SU-DHL-6 (cell line): ENCODE measurements around the gene PRSS56.

ENCODE experiments used
- H2AFZ ChIP-seq: fragments of 200-600 bp; sonication (generic); 2 replicates; pipeline ENCODE4 v1.6.1; 2014; ENCODE audit warnings: low read depth, mild to moderate bottlenecking, moderate library complexity, mixed read lengths, antibody characterized with exemption, low read length; ENCODE audit not compliant: severe bottlenecking
- H3F3A ChIP-seq: fragments of 200-600 bp; shearing (Covaris generic); 2 replicates; pipeline ENCODE4 v1.6.0; 2016; ENCODE audit warnings: antibody characterized with exemption, mild to moderate bottlenecking; ENCODE audit not compliant: insufficient read depth
- H3K27ac ChIP-seq: fragments of 200-600 bp; sonication (generic); 2 replicates; pipeline ENCODE4 v1.5.1; 2016; ENCODE audit warnings: low read depth, mild to moderate bottlenecking, low read length, moderate library complexity, mixed read lengths
- H3K27me3 ChIP-seq: fragments of 200-600 bp; sonication (generic), shearing (Covaris generic); 2 replicates; pipeline ENCODE4 v1.6.0; 2014; ENCODE audit warnings: mild to moderate bottlenecking, low read length
- H3K36me3 ChIP-seq: fragments of 200-600 bp; sonication (generic); 2 replicates; pipeline ENCODE4 v1.6.1; 2014; ENCODE audit warnings: mild to moderate bottlenecking, low read length, mixed read lengths
- H3K4me2 ChIP-seq: fragments of 300-600, 200-600 bp; shearing (Covaris generic), sonication (generic); 2 replicates; pipeline ENCODE4 v1.6.0; 2014; ENCODE audit warnings: low read length, low read depth, mild to moderate bottlenecking; ENCODE audit not compliant: poor library complexity, severe bottlenecking
- H3K4me3 ChIP-seq: fragments of 200-600 bp; sonication (generic); 2 replicates; pipeline ENCODE4 v1.5.1; 2014; ENCODE audit warnings: antibody characterized with exemption, low read length, mild to moderate bottlenecking, mixed read lengths; ENCODE audit not compliant: insufficient read depth, poor library complexity, severe bottlenecking
- H3K79me2 ChIP-seq: fragments of 200-600 bp; sonication (generic); 2 replicates; pipeline ENCODE4 v1.6.1; 2014; ENCODE audit warnings: mild to moderate bottlenecking, low read length, moderate library complexity; ENCODE audit not compliant: insufficient read depth
- H3K9ac ChIP-seq: fragments of 200-600 bp; sonication (generic); 2 replicates; pipeline ENCODE4 v1.7.0; 2014; ENCODE audit warnings: mild to moderate bottlenecking, low read length
- H3K9me2 ChIP-seq: fragments of 200-600 bp; sonication (generic); replicated peaks from 2 replicates; pipeline ENCODE4 v1.6.1; 2014; ENCODE audit warnings: low read length; ENCODE audit not compliant: insufficient read depth
- H3K9me3 ChIP-seq: fragments of 200-600 bp; sonication (generic); 2 replicates; pipeline ENCODE4 v1.6.1; 2014; ENCODE audit warnings: low read length, mixed read lengths; ENCODE audit not compliant: insufficient read depth
- H4K20me1 ChIP-seq: fragments of 200-600 bp; sonication (generic); 2 replicates; pipeline ENCODE4 v1.6.1; 2014; ENCODE audit warnings: low read depth, mild to moderate bottlenecking, antibody characterized with exemption, low read length, moderate library complexity, mixed read lengths
- EZH2phosphoT487 ChIP-seq: fragments of 200-600 bp; sonication (generic), shearing (Covaris generic); conservative IDR thresholded peaks from 2 replicates; pipeline ENCODE4 v1.6.1; 2018; ENCODE audit warnings: mild to moderate bottlenecking, antibody characterized with exemption, low read length, moderate library complexity, mixed read lengths
- TF ChIP-seq, protein P1 (sequence below): fragments of 200-600 bp; sonication (generic); IDR thresholded peaks from one replicate; pipeline ENCODE4 v1.5.1; 2017; ENCODE audit warnings: antibody characterized with exemption, mild to moderate bottlenecking, low read length, moderate library complexity; ENCODE audit not compliant: insufficient read depth, poor library complexity, severe bottlenecking

The PRSS56 gene

DNA sequence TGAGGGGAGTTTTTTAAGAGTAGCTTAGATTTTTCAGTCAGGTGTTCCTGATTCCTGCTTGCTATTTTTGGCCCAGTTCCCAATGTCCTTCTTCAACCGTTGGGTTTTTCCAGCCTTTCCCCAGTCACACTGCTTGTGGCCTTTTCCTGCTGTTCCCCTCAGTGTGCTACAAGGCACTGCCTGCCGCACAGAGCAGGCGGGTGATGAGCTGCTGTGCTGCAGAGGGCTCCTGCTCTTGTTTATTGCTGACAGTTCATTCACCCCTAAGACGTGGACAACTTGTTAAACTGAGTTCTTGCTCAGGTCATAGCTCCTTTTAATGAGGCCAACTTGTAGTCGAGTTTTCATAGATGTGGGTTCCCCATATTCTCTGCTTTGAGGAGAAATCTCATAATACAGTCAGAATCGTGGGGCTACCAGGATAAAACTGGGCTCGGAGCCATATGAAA is 50.9 kb downstream of the PRSS56 start:
- Histone ChIP-seq H3K9ac (no peak overlapping the region), H4K20me1 (no peaks in the 10 kb centered on the region), H3K4me3 (no peak overlapping the region), H3K27ac (no peak overlapping the region), H3K4me2 (no peak overlapping the region), H3K36me3 (peaks cover 9% of the 10 kb centered on the region), H2AFZ (no peak overlapping the region), H3K27me3 (no peaks in the 10 kb centered on the region), H3K79me2 (no peaks in the 10 kb centered on the region), H3F3A (no peaks in the 10 kb centered on the region), H3K9me3 (no peaks in the 10 kb centered on the region), H3K9me2 (no peaks in the 10 kb centered on the region)
- TF ChIP-seq, protein P1, sequence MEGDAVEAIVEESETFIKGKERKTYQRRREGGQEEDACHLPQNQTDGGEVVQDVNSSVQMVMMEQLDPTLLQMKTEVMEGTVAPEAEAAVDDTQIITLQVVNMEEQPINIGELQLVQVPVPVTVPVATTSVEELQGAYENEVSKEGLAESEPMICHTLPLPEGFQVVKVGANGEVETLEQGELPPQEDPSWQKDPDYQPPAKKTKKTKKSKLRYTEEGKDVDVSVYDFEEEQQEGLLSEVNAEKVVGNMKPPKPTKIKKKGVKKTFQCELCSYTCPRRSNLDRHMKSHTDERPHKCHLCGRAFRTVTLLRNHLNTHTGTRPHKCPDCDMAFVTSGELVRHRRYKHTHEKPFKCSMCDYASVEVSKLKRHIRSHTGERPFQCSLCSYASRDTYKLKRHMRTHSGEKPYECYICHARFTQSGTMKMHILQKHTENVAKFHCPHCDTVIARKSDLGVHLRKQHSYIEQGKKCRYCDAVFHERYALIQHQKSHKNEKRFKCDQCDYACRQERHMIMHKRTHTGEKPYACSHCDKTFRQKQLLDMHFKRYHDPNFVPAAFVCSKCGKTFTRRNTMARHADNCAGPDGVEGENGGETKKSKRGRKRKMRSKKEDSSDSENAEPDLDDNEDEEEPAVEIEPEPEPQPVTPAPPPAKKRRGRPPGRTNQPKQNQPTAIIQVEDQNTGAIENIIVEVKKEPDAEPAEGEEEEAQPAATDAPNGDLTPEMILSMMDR, result no peak
- TF ChIP-seq EZH2phosphoT487, result no peak

DNA sequence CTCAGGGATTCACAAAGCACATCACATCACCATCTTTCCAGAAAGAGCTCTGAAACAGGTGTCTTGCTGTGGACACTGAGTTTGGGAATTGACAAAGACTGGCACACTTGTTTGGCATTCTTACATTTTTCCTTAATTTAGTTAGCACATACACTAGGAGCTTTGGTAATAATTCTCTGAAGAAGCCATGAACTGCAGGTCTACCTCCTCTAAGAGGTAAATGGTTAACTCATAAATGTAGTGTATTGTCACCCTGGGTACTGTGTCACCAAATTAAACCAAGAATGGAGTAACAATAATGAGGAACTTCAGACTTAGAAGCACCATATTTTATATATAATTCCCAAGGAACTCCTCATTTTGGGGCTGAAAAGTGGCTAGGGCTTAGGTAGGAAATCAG is 52.9 kb downstream of the PRSS56 start:
- no peaks in the 10 kb centered on the region for H3K9me3 ChIP-seq
- H3K9me2 ChIP-seq, result no peaks in the 10 kb centered on the region
- TF ChIP-seq, protein P1, result no peak
- no peak for TF ChIP-seq EZH2phosphoT487

DNA sequence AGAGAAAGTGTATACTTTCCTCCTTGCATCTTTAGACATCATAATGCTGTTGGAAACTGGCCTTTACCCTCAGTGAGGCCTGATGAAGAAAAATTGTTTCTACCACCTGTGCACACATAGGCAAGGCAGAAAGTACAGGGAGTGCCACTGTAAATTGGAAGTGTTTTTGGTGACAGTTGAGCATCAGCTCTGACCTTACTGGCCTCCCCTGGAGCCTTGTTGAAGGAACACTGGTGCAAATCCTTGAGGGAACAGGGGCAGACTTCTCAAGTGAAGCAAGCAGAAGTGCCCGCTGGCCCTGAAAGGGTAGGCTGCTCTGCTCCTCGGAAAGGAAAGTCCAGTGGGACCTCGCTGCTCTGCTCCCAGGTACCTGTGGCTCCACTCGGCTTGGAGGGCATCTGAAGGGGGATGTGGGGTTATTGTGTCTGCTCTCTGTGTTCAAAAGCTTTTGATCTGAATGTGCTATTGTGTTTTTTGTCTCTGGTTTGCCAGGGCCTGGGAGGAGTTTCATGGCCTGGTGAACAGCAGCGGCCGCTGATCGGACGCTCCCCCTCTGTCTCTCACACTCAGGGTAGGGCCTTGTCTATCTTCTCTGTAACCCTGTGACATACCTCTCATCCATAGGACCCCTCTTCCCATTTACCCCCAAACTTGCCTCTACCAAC is 53.7 kb downstream of the PRSS56 start:
- no peaks in the 10 kb centered on the region for H3F3A ChIP-seq
- no peaks in the 10 kb centered on the region for H3K9me2 ChIP-seq
- no peaks in the 10 kb centered on the region for H4K20me1 ChIP-seq
- no peak overlapping the region for H3K9ac ChIP-seq
- no peak overlapping the region for H2AFZ ChIP-seq
- H3K9me3 ChIP-seq, result no peaks in the 10 kb centered on the region
- TF ChIP-seq, protein P1, result no peak
- TF ChIP-seq EZH2phosphoT487, result no peak
- no peak overlapping the region for H3K4me2 ChIP-seq
- no peak overlapping the region for H3K27ac ChIP-seq
- no peak overlapping the region for H3K4me3 ChIP-seq
- no peaks in the 10 kb centered on the region for H3K79me2 ChIP-seq
- H3K27me3 ChIP-seq, result no peaks in the 10 kb centered on the region
- peaks cover under 1% of the 10 kb centered on the region for H3K36me3 ChIP-seq

More for the DNA sequence above, 52.9 kb downstream of the PRSS56 start:
- H2AFZ ChIP-seq, result no peak overlapping the region
- peaks cover 3% of the 10 kb centered on the region for H3K36me3 ChIP-seq
- H3K27me3 ChIP-seq, result no peaks in the 10 kb centered on the region
- H3K79me2 ChIP-seq, result no peaks in the 10 kb centered on the region
- H3K4me3 ChIP-seq, result no peak overlapping the region
- H3K27ac ChIP-seq, result no peak overlapping the region
- no peaks in the 10 kb centered on the region for H4K20me1 ChIP-seq
- H3K9ac ChIP-seq, result no peak overlapping the region
- no peak overlapping the region for H3K4me2 ChIP-seq
- no peaks in the 10 kb centered on the region for H3F3A ChIP-seq
